Small intestine (tissue), 7 donors: ENCODE data around the gene GRIN1. TPM values are rescaled to one million over a fixed set of nuclear protein-coding genes. Genes with fewer than 3 reads are reported as not detected.
"Not testable (repeated sequence)": the region's sequence is repeated elsewhere in the genome, so short reads cannot be mapped to it uniquely, and the experiment has no call there.

Experiments
- DNase-seq, 2 donors: peaks; one replicate each; pipeline versions ENCODE4 v3.0.0 to v3.0.0-alpha.2; 2013
- FAIRE-seq: peaks from 2 replicates; lab custom pipeline; 2012; peaks lifted over from hg19 to GRCh38; lab: Jason Lieb, UNC
- H3K27ac ChIP-seq, 3 donors: one replicate each; pipeline ENCODE4 v1.5.1; 2013; ENCODE audit warnings: low read length in 2 of 3, mild to moderate bottlenecking in 2 of 3, control low read depth in 1 of 3, inconsistent platforms in 1 of 3, low read depth in 1 of 3, moderate library complexity in 1 of 3
- H3K27me3 ChIP-seq, 3 donors: one replicate each; pipeline ENCODE4 v1.6.1; 2013; ENCODE audit warnings: low read length in 3 of 3, inconsistent platforms in 1 of 3; ENCODE audit not compliant: control insufficient read depth in 3 of 3, insufficient read depth in 3 of 3
- H3K36me3 ChIP-seq, 3 donors: one replicate each; pipeline ENCODE4 v1.6.1; 2013; ENCODE audit warnings: low read length in 3 of 3, inconsistent platforms in 1 of 3, low read depth in 1 of 3, mild to moderate bottlenecking in 1 of 3, moderate library complexity in 1 of 3; ENCODE audit not compliant: control insufficient read depth in 3 of 3, insufficient read depth in 2 of 3
- H3K4me1 ChIP-seq, 3 donors: one replicate each; pipeline ENCODE4 v1.6.1; 2013; ENCODE audit warnings: low read length in 2 of 3, inconsistent platforms in 1 of 3, low read depth in 1 of 3, mild to moderate bottlenecking in 1 of 3, moderate library complexity in 1 of 3; ENCODE audit not compliant: control insufficient read depth in 3 of 3, insufficient read depth in 2 of 3
- H3K4me3 ChIP-seq, 3 donors: one replicate each; pipeline ENCODE4 v1.5.1; 2013; ENCODE audit warnings: low read length in 3 of 3, control low read depth in 1 of 3, inconsistent platforms in 1 of 3, low read depth in 1 of 3, mild to moderate bottlenecking in 1 of 3, moderate library complexity in 1 of 3
- H3K9me3 ChIP-seq, 2 donors: one replicate each; pipeline ENCODE4 v1.6.1; 2013; ENCODE audit warnings: low read depth in 1 of 2, low read length in 1 of 2; ENCODE audit not compliant: control insufficient read depth in 2 of 2, insufficient read depth in 1 of 2
- WGBS, 3 donors: extraction: QIAGEN DNeasy Blood & Tissue Kit; methylation state at CpG; one replicate each; pipeline ENCODE4 v1.1.7; 2013; 5-methylcytosine and 5-hydroxymethylcytosine counted together
- polyA plus RNA-seq, 4 donors: library from polyadenylated mRNA; stranded (reverse) in 3 of 4; unstranded in 1 of 4; fragments of 200-250 nt in 3 of 4; fragments of 120-200 nt in 1 of 4; gene quantifications; one replicate each; pipeline versions ENCODE4 v1.2.1 to v1.2.3, GENCODE V29; 2013
- donor health status: healthy with polysubstance abuse.
- donor health status: control.
- donor health status: control.
- donor health status: Bipolar disorder and iron deficiency.
- donor health status: healthy.

The GRIN1 gene
- polyA plus RNA-seq, 4 donors, result 0.79 to 0.92 TPM; not detected in 2

- 0 to 1% (median 0%) methylated on average over 69 to 86 of the region's 86 CpGs for WGBS, 3 donors
- H3K9me3 ChIP-seq, result peaks cover 0 to 5% of the 10 kb centered on the region in 2 donors
- FAIRE-seq, result no peak
These were observed 9.3 kb upstream of the GRIN1 start for GRCh38 chr9:137129456-137130175.

GRCh38 chr9:137130176-137130755 is 8.7 kb upstream of the GRIN1 start:
- Histone ChIP-seq H3K4me1 (peaks cover 0 to 23% (median 6%) of the 10 kb centered on the region in 3 donors), H3K4me3 (peak overlapping the region; percentile 51 to 80 (median 72)), H3K27ac (peak overlapping the region; percentile 41 to 94 (median 78)), H3K27me3 (peaks cover 0 to 15% (median 1%) of the 10 kb centered on the region in 3 donors), H3K36me3 (no peaks in the 10 kb centered on the region), H3K9me3 (peaks cover 0 to 5% of the 10 kb centered on the region in 2 donors)
- no peak for FAIRE-seq
- WGBS, 3 donors, result 5 to 18% (median 13%) methylated on average over 41 to 58 of the region's 58 CpGs
- DNase-seq, result no peak

More at GRCh38 chr9:137129456-137130175, 9.3 kb upstream of the GRIN1 start:
- peak; percentile 94 to 95 for DNase-seq
- Histone ChIP-seq H3K27me3 (peaks cover 0 to 15% (median 1%) of the 10 kb centered on the region in 3 donors), H3K36me3 (no peaks in the 10 kb centered on the region), H3K4me1 (peaks cover 0 to 23% (median 6%) of the 10 kb centered on the region in 3 donors), H3K27ac (peak overlapping the region; percentile 73 to 94 (median 78)), H3K4me3 (peak overlapping the region; percentile 51 to 80 (median 72))

- no peak overlapping the region for H3K4me3 ChIP-seq
- FAIRE-seq, result no peak
- 55 to 79% (median 66%) methylated on average over 4 of the region's 4 CpGs for WGBS, 3 donors
- peaks cover 8 to 51% (median 20%) of the 10 kb centered on the region in 3 donors for H3K27me3 ChIP-seq
- H3K4me1 ChIP-seq, result peaks cover 0 to 3% (median 0%) of the 10 kb centered on the region in 3 donors
- H3K9me3 ChIP-seq, result peaks cover 0 to 5% of the 10 kb centered on the region in 2 donors
- no peak for DNase-seq
- H3K27ac ChIP-seq, result no peak overlapping the region
- H3K36me3 ChIP-seq, result no peaks in the 10 kb centered on the region
These were observed 4.8 kb upstream of the GRIN1 start for GRCh38 chr9:137134191-137134590.

GRCh38 chr9:137135154-137135553 is 3.8 kb upstream of the GRIN1 start:
- not testable (repeated sequence) for DNase-seq, FAIRE-seq, H3K27ac ChIP-seq, H3K4me3 ChIP-seq, H3K9me3 ChIP-seq, H3K4me1 ChIP-seq, H3K36me3 ChIP-seq
- 58 to 81% (median 60%) methylated on average over 9 of the region's 9 CpGs for WGBS, 3 donors
- H3K27me3 ChIP-seq, result peaks cover 14 to 59% (median 27%) of the 10 kb centered on the region in 3 donors

- Histone ChIP-seq H3K27ac (no peak overlapping the region), H3K27me3 (peaks cover 18 to 72% (median 30%) of the 10 kb centered on the region in 3 donors), H3K36me3 (no peaks in the 10 kb centered on the region), H3K4me3 (no peak overlapping the region), H3K4me1 (no peaks in the 10 kb centered on the region), H3K9me3 (no peaks in the 10 kb centered on the region)
- no peak for DNase-seq
- no peak for FAIRE-seq
- 25 to 36% (median 31%) methylated on average over 24 to 27 of the region's 27 CpGs for WGBS, 3 donors
These were observed 2.6 kb upstream of the GRIN1 start for GRCh38 chr9:137136261-137136880.

GRCh38 chr9:137136881-137137607 is 1.9 kb upstream of the GRIN1 start:
- Histone ChIP-seq H3K36me3 (no peaks in the 10 kb centered on the region), H3K4me3 (no peak overlapping the region), H3K9me3 (no peaks in the 10 kb centered on the region), H3K27ac (no peak overlapping the region), H3K27me3 (peaks cover 18 to 75% (median 30%) of the 10 kb centered on the region in 3 donors), H3K4me1 (no peaks in the 10 kb centered on the region)
- 62 to 76% (median 67%) methylated on average over 22 to 23 of the region's 23 CpGs for WGBS, 3 donors
- no peak for DNase-seq
- no peak for FAIRE-seq

GRCh38 chr9:137138058-137138721 is 764 bp upstream of the GRIN1 start:
- H3K4me1 ChIP-seq, result no peaks in the 10 kb centered on the region
- 9 to 19% (median 12%) methylated on average over 18 to 25 of the region's 25 CpGs for WGBS, 3 donors
- FAIRE-seq (no peak), DNase-seq (no peak)
- H3K36me3 ChIP-seq, result no peaks in the 10 kb centered on the region
- H3K27me3 ChIP-seq, result peaks cover 18 to 79% (median 30%) of the 10 kb centered on the region in 3 donors
- H3K9me3 ChIP-seq, result no peaks in the 10 kb centered on the region
- H3K4me3 ChIP-seq, result no peak overlapping the region
- H3K27ac ChIP-seq, result no peak overlapping the region
